ENCODE measurements around the gene WNT2.

WNT2 gene

DNA sequence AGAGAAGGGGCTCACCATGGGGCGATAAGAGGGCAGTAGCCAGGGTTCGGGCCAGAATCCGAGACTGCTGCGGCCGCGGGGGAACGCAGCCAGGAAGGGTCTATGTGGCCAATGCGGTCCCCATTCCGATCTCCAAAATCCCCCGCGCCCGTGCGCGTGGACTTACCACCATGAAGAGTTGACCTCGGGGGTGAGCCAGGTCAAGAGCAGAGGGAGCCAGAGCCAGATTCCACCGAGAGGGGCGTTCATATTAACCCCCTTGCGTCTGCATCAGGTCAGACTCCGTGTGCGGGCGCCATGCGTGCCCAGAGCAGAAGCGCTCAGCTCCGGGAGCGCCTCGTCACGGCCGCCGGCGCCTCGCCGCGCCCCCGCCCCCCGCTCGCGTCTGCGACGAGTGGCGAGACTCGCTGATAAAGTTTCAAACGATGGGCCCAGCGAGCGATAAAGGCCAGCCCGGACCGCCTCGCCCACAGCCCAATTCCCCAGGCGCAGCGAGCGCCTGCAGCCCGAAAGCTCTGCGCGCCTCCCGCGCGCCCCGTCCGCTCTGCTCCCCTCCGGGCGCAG lies at the start of gene WNT2:
Gene WNT2, minus strand, starts transcription at position 318 of the 564 bp plus-strand sequence. Its CDS starts 69 bp downstream, at position 249.
- Histone ChIP-seq H2AFZ (ENCODE audit: low read depth) (no peak within 1 kb of the TSS), H3K4me3 (IDR thresholded peaks at IDR 0.05; ENCODE audit: insufficient read depth, low read depth, low read length) (no peak within 1 kb of the TSS), H3K9ac (no peak within 1 kb of the TSS), H3K79me2 (ENCODE audit: insufficient read depth, low read depth) (no peaks in the 10 kb centered on the region), H3K4me2 (no peak within 1 kb of the TSS), H3K4me1 (ENCODE audit: low read depth, poor library complexity, severe bottlenecking) (no peaks in the 10 kb centered on the region), H3K36me3 (ENCODE audit: insufficient read depth) (no peaks in the 10 kb centered on the region), H3K27ac (no peak within 1 kb of the TSS), H4K20me1 (ENCODE audit: insufficient read depth) (no peaks in the 10 kb centered on the region), H3K27me3 (ENCODE audit: insufficient read depth, low read depth) (no peaks in the 10 kb centered on the region)
- TF ChIP-seq, protein P1, sequence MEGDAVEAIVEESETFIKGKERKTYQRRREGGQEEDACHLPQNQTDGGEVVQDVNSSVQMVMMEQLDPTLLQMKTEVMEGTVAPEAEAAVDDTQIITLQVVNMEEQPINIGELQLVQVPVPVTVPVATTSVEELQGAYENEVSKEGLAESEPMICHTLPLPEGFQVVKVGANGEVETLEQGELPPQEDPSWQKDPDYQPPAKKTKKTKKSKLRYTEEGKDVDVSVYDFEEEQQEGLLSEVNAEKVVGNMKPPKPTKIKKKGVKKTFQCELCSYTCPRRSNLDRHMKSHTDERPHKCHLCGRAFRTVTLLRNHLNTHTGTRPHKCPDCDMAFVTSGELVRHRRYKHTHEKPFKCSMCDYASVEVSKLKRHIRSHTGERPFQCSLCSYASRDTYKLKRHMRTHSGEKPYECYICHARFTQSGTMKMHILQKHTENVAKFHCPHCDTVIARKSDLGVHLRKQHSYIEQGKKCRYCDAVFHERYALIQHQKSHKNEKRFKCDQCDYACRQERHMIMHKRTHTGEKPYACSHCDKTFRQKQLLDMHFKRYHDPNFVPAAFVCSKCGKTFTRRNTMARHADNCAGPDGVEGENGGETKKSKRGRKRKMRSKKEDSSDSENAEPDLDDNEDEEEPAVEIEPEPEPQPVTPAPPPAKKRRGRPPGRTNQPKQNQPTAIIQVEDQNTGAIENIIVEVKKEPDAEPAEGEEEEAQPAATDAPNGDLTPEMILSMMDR (conservative IDR thresholded peaks at IDR 0.05; ENCODE audit: low read depth, low read length): no peak

DNA sequence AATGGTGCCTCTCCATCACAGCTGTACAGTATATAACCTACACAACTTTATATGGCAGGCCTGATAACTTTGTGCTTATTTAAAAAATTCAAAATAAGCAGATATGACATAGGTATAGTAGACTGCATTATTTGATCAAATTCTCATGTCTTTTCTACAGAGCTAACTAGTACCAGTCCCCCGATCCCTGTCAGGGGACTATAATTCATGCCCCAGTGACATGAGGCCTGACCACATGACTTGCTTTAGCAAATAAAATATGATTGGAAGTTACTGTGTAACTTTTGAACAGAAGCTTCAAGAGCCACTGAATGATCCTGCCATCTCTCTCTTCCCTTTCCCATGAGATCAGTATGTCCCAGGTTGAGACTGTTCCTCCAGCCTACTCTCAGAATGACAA lies 49.2 kb upstream of the WNT2 start:
- H3K4me1 ChIP-seq (ENCODE audit: low read depth, poor library complexity, severe bottlenecking): no peaks in the 10 kb centered on the region
- H2AFZ ChIP-seq (ENCODE audit: low read depth): no peak overlapping the region
- TF ChIP-seq, protein P1 (conservative IDR thresholded peaks at IDR 0.05; ENCODE audit: low read depth, low read length): no peak
- H3K79me2 ChIP-seq (ENCODE audit: insufficient read depth, low read depth): no peaks in the 10 kb centered on the region
- no peaks in the 10 kb centered on the region for H3K36me3 ChIP-seq (ENCODE audit: insufficient read depth)
- H3K4me3 ChIP-seq (IDR thresholded peaks at IDR 0.05; ENCODE audit: insufficient read depth, low read depth, low read length): no peak overlapping the region
- H3K27me3 ChIP-seq (ENCODE audit: insufficient read depth, low read depth): no peaks in the 10 kb centered on the region
- no peak overlapping the region for H3K9ac ChIP-seq
- no peak overlapping the region for H3K27ac ChIP-seq
- no peaks in the 10 kb centered on the region for H4K20me1 ChIP-seq (ENCODE audit: insufficient read depth)
- H3K4me2 ChIP-seq: no peak overlapping the region

DNA sequence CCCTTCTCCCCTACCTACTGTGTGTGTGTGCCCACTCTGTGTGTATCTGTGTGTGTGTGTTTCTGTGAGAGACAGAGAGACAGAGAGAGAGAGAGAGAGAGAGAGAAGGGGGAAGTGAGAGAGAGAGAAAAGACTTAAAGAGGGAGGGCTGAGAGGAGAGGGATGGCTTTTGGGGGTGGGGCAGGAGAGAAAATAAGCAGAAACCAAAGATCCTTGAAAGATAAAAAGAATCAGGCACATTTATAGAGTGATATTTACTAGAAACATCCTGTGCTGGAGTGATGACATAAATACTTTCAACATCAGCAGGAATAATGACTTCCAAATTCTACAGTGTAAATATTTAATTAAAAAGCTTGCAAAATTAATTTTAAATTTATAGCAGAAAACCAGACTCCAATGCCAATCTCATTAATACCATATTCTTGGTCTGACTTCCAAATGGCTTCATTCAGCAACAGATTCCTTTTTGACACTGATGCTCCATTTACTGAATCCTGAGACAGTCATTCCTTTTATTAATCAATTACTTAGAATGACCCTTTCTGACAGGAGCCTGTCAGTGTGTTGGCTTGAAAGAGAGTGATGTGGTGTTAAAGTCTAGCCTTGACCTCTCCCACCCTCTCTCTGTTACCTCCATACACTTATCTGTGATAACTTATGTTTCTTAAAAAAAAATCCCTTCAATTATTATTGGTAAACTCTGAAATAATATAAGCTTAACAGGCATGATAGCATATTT lies 41.7 kb upstream of the WNT2 start:
- H3K4me1 ChIP-seq (ENCODE audit: low read depth, poor library complexity, severe bottlenecking): no peaks in the 10 kb centered on the region
- H3K4me3 ChIP-seq (IDR thresholded peaks at IDR 0.05; ENCODE audit: insufficient read depth, low read depth, low read length): no peak overlapping the region
- no peaks in the 10 kb centered on the region for H3K27me3 ChIP-seq (ENCODE audit: insufficient read depth, low read depth)
- no peaks in the 10 kb centered on the region for H3K79me2 ChIP-seq (ENCODE audit: insufficient read depth, low read depth)
- H3K9ac ChIP-seq: no peak overlapping the region
- H4K20me1 ChIP-seq (ENCODE audit: insufficient read depth): no peaks in the 10 kb centered on the region
- H3K4me2 ChIP-seq: no peak overlapping the region
- no peaks in the 10 kb centered on the region for H3K36me3 ChIP-seq (ENCODE audit: insufficient read depth)
- TF ChIP-seq, protein P1 (conservative IDR thresholded peaks at IDR 0.05; ENCODE audit: low read depth, low read length): no peak
- H3K27ac ChIP-seq: no peak overlapping the region
- no peak overlapping the region for H2AFZ ChIP-seq (ENCODE audit: low read depth)

DNA sequence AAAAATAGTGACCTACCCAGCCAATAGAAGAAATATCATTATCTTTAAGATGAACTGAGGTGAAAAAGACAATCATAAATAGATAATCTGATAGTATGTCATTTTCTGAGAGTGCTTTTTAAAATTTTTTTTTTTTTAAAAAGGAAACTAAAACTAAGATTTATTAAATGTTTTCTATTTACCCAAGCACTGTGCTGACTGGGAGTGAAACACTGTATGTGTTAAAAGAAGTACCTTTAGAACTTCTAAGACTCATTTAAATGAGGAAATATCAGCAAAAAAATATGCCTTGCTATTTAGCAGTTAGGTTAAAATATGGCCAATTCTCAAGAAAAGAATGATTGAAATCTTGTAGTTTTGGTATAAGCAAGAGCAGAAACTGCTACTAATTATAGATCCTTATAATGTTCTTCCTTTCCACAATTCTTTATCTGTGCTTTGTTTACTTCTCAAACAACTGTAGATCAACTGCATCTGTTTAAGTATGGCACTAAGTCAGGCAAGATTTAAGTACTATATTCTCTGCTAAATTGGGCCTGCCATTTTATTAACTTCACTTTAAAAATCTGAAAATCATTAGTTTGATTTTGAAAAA lies 39.5 kb upstream of the WNT2 start:
- H2AFZ ChIP-seq (ENCODE audit: low read depth): no peak overlapping the region

More for the DNA sequence above, 39.5 kb upstream of the WNT2 start:
- H3K36me3 ChIP-seq (ENCODE audit: insufficient read depth): no peaks in the 10 kb centered on the region
- H3K4me3 ChIP-seq (IDR thresholded peaks at IDR 0.05; ENCODE audit: insufficient read depth, low read depth, low read length): no peak overlapping the region
- no peak overlapping the region for H3K27ac ChIP-seq
- no peaks in the 10 kb centered on the region for H3K27me3 ChIP-seq (ENCODE audit: insufficient read depth, low read depth)
- H3K9ac ChIP-seq: no peak overlapping the region
- no peaks in the 10 kb centered on the region for H3K79me2 ChIP-seq (ENCODE audit: insufficient read depth, low read depth)
- no peaks in the 10 kb centered on the region for H3K4me1 ChIP-seq (ENCODE audit: low read depth, poor library complexity, severe bottlenecking)
- TF ChIP-seq, protein P1 (conservative IDR thresholded peaks at IDR 0.05; ENCODE audit: low read depth, low read length): no peak
- H4K20me1 ChIP-seq (ENCODE audit: insufficient read depth): no peaks in the 10 kb centered on the region
- no peak overlapping the region for H3K4me2 ChIP-seq
